ENCODE results near the gene LAPTM5.

DNA sequence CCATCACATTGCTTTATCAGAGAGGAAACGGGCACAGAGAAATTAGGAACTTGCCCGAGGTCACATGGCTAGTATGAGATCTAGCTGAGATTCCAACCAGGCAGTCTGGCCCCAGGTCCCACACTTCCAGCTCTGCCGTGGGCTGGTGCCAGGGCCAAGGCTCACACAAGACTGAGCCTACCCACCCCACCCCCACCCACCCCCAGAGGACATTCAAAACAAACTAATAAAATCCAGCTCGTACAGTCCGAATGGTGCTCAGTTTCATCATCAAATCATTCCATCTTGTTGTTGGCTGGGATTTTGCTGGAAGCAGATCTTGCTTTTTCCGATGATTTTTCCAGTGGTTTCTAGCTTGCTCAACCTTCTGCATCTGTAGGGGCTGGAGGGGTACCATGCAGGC, 62.1 kb downstream of the LAPTM5 start:
- TF ChIP-seq BHLHE40 (IDR thresholded peaks at IDR 0.05; ENCODE audit: borderline replicate concordance) (no peak), PKNOX1 (IDR thresholded peaks at IDR 0.05) (no peak), SUZ12 (IDR thresholded peaks at IDR 0.05) (no peak), TARDBP (IDR thresholded peaks at IDR 0.05) (no peak), FOXM1 (IDR thresholded peaks at IDR 0.05; ENCODE audit: borderline replicate concordance) (no peak), FOXA1 (IDR thresholded peaks at IDR 0.05) (no peak)

Measured in HEK293T (cell line).